Measurements from ENCODE around the gene METRNL. TPM values are rescaled to one million over a fixed set of nuclear protein-coding genes. Genes with fewer than 3 reads are reported as not detected.
A peak's percentile ranks its signal among the peaks of the same experiment; 100 is the strongest.

Gene METRNL
- total RNA-seq, 1 donor from 2014 or later = 59.8 TPM

DNA sequence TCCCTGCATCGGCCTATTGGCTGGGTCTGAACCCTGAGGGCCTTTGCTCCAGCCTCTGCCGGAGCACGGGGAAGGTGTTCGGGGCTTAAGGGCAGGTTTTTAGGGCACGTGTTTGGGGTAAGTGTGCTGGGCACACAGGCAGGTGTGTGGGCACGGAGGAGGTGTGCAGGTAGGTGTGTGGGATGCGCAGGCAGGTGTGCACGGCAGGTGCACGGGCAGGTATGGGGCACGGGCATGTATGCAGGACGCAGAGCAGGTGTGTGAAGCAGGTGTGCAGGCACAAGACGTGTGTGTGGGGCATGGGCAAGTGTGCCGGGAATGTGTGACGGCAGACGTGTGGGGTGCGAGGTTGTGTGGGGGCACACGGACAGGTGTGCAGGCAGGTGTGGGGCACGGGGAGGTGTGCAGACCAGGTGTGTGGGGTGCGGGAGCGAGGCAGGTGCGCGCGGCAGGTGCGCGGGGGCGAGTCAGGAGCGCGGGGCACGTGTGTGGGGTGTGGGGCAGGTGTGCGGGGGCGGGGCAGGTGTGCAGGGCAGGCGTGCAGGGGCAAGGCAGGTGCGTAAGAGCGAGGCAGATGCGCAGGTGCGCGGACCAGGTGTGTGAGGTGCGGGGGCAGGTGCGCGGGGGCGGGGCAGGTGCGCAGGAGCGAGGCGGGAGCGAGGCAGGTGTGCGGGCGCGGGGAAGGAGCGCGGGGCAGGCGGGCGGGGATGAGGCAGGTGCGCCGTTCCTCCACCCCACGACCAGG is 28.6 kb upstream of the METRNL start:
- intact Hi-C loops (cut with DNase I) = no loop called here
- Histone ChIP-seq H3K4me1 (peaks cover 30% of the 10 kb centered on the region), H3K27ac (peak overlapping the region; percentile 87)

DNA sequence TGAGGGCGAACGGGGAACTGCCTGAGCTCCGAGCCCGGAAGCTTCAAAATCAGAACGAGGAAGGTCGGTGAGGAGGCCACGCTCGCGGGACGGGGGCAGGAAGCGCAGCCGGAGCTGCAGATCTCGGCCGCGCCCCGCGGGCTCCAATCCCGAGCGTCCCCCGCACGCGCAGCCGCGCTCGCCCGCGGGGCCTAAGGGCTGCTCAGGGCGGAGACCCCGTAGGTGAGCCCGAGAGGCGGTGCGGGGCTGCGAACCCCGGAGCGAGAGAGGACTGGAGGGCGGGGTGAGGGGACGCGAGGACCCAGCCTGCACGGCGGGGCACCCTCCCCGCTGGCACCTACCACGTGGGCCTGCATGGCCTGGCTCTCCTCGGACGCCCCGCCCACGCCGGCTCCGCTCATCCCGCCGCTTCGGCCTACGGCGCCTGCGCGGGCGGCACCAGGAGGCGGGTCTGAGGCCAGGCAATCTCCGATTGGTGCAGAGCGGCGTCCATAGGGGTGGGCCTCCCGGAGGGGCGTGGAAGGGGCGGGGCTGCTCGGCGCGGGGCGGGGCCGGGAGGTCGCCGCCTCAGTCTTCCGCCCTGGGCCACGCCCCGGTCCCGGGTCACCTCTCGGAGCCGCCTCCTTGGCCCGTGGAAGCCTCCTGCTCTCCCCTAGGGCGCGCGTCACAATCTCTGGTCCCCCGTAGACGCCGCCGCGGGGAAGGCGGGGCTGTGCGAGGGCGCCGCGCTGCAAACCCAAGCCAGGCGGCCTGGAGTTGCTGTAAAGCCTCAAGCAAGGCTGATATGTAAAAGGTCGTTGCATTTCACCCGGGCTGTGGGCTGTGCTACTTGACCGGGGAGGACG is 27.8 kb upstream of the METRNL start:
- Histone ChIP-seq H3K36me3 (no peaks in the 10 kb centered on the region), H3K4me1 (peaks cover 30% of the 10 kb centered on the region), H3K4me3 (peak overlapping the region; percentile 78), H3K9me3 (no peaks in the 10 kb centered on the region), H3K27me3 (ENCODE audit: low read depth) (no peaks in the 10 kb centered on the region), H3K27ac (peak overlapping the region; percentile 87)
- TF ChIP-seq, protein P1, sequence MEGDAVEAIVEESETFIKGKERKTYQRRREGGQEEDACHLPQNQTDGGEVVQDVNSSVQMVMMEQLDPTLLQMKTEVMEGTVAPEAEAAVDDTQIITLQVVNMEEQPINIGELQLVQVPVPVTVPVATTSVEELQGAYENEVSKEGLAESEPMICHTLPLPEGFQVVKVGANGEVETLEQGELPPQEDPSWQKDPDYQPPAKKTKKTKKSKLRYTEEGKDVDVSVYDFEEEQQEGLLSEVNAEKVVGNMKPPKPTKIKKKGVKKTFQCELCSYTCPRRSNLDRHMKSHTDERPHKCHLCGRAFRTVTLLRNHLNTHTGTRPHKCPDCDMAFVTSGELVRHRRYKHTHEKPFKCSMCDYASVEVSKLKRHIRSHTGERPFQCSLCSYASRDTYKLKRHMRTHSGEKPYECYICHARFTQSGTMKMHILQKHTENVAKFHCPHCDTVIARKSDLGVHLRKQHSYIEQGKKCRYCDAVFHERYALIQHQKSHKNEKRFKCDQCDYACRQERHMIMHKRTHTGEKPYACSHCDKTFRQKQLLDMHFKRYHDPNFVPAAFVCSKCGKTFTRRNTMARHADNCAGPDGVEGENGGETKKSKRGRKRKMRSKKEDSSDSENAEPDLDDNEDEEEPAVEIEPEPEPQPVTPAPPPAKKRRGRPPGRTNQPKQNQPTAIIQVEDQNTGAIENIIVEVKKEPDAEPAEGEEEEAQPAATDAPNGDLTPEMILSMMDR (IDR thresholded peaks at IDR 0.05) = no peak
- DNase-seq (peak; percentile 98), ATAC-seq (peak; percentile 96 to 98)
- intact Hi-C loops (cut with DNase I) = no loop called here

More for the DNA sequence above, 28.6 kb upstream of the METRNL start:
- ATAC-seq (peak; percentile 12 to 36), DNase-seq (no peak)
- Histone ChIP-seq H3K4me3 (peak overlapping the region; percentile 78), H3K36me3 (no peaks in the 10 kb centered on the region), H3K27me3 (ENCODE audit: low read depth) (no peaks in the 10 kb centered on the region), H3K9me3 (no peaks in the 10 kb centered on the region)
- TF ChIP-seq, protein P1 (IDR thresholded peaks at IDR 0.05) = no peak

DNA sequence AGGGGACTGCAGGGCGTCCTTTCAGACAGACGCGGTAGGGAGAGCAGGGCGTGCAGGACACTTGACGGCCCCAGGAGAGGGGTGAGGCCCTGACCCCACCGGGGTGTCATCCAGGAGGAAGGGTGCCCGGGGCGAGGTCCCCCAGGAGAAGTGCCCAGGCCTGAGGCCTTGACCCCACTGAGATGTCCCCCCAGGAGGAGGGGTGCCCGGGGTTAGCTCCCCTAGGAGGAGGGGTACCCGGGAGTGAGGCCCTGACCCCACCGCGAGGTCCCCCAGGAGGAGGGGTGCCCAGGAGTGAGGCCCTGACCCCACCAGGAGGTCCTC is 27.2 kb upstream of the METRNL start:
- H3K4me3 ChIP-seq = peak overlapping the region; percentile 78
- no peaks in the 10 kb centered on the region for H3K9me3 ChIP-seq
- H3K4me1 ChIP-seq = peaks cover 30% of the 10 kb centered on the region
- H3K27ac ChIP-seq = peak overlapping the region; percentile 87
- no peak for DNase-seq
- TF ChIP-seq, protein P1 (IDR thresholded peaks at IDR 0.05) = no peak
- no peaks in the 10 kb centered on the region for H3K27me3 ChIP-seq (ENCODE audit: low read depth)
- ATAC-seq = no peak
- no peaks in the 10 kb centered on the region for H3K36me3 ChIP-seq
- intact Hi-C loops (cut with DNase I) = no loop called here

DNA sequence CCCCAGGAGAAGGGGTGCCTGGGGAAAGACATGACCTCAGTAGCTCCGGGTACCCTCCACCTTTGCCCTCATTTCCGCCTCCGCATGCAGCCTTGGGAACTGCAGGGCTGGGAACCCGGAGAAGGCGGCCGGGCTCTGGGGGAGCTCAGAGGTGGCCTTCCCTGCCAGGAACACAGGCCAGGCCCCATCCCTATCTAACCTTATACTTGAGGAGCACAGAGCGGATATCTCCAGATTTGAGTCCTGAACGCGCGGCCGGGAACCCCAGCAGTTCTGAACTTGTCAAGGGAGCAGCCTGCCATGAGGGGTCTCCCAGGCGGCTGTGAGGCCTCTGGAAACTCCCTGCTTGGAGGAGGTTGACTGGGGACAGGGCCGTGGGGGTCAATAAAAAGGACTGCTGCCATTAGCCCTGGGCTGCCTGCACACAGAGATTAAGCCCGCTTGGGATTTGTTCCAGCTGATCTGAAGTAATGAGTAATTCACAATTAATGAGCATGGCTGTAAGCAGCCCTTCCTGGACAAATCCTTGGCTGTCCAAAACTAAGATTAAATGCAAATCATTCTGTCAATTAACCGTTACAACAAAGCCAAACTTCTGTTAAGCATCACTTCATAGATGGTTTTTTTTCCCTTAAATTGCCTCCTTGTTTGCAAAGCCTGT is 26.3 kb upstream of the METRNL start:
- peak; percentile 51 for DNase-seq
- H3K4me3 ChIP-seq = no peak overlapping the region
- H3K9me3 ChIP-seq = no peaks in the 10 kb centered on the region
- H3K36me3 ChIP-seq = no peaks in the 10 kb centered on the region
- peaks cover 30% of the 10 kb centered on the region for H3K4me1 ChIP-seq
- H3K27me3 ChIP-seq (ENCODE audit: low read depth) = no peaks in the 10 kb centered on the region
- TF ChIP-seq, protein P1 (IDR thresholded peaks at IDR 0.05) = no peak
- peak overlapping the region; percentile 74 for H3K27ac ChIP-seq
- ATAC-seq = no peak
- intact Hi-C loops (cut with DNase I) = no loop called here

DNA sequence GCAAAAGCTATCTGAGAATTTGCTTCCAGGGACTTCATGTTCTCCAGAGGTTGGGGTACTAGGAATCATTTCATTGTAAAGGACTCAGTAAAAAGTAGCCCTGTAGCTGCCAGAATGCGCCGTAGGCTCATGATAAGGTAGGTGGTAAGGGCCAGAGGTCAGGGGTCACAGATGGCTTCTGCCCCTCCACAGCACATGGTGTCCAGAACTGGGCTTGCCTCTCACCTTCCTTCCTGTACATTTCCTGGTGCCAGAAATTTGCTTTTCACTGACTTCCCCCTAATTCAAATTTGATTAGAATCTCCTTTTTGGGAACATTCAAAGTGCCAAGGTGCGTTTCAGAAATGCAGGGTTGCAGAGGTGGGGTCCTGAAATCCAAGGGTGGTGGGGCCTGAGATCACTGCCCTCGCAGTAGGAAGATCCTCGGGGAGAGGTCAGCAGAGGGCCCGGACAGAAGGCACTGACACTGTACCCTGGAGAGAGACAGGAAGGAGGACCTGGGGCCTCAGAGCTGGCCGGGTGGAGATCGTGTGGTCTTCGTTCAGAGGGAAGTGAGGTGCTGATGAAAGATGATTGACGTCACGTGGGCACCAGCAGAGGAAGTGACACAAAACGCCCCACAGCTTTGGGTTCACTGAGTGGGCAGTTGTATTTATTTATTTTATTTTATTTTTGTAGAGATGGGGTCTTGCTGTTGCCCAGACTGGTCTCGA is 25.5 kb upstream of the METRNL start:
- Histone ChIP-seq H3K4me1 (peaks cover 30% of the 10 kb centered on the region), H3K27me3 (ENCODE audit: low read depth) (no peaks in the 10 kb centered on the region), H3K27ac (peak overlapping the region; percentile 74), H3K9me3 (no peaks in the 10 kb centered on the region), H3K36me3 (no peaks in the 10 kb centered on the region), H3K4me3 (no peak overlapping the region)
- peak; percentile 81 for DNase-seq
- intact Hi-C loops (cut with DNase I) = no loop called here
- TF ChIP-seq, protein P1 (IDR thresholded peaks at IDR 0.05) = no peak
- ATAC-seq = no peak

All from lower lobe of right lung (tissue), 2 donors.